HG02885 (cell line): ENCODE data around the gene TTC29.
"Not testable (repeated sequence)": the region's sequence is repeated elsewhere in the genome, so short reads cannot be mapped to it uniquely, and the experiment has no call there.

Experiments
- ATAC-seq: cut with Tn5 transposase; IDR thresholded peaks from one replicate; pipeline ENCODE4 v1.9.1; 2021; ENCODE audit warnings: mild to moderate bottlenecking; ENCODE audit not compliant: unreplicated experiment, poor library complexity

The TTC29 gene

GRCh38 chr4:146883070-146883469 is 62.6 kb downstream of the TTC29 start:
- no peak for ATAC-seq

DNA sequence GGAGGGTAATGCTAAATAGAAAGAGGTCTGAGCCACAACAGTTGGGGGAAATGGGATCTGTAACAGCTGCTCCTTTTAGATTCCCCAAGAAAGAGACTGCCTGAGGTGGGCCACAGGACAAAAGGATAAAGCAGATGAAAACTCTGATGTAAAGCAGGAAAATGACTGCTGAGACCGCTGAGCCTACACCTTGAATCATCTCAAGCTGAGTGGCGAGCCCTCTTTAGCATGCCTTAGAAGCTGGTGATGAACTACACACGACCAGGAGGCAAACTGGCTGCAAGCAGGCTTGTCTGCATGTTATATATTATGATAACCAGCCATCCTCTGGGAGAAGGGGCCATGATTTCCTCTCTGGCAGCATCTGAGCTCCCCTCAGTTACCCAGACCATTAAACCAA is 88.4 kb downstream of the TTC29 start:
- ATAC-seq = no peak

DNA sequence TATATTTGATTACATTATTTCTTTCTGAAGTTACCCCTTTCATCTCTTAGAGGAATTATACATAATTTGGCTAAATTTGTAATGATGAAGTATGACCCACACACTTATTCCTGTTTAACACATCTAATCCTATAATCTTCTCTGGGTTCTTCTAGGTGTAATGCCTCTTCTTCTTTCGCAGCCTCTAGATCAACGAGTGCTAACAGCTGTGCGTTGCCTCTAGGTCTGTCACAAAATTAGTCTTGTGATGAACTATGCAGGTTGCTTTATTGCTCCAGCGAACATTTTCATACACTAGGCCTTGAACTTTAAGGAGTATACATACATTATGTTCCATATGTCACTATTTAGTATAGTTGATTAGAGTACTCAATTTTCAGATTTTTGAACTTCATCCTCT is 89.9 kb downstream of the TTC29 start:
- no peak for ATAC-seq

GRCh38 chr4:146852360-146852759 is 93.3 kb downstream of the TTC29 start:
- no peak for ATAC-seq

DNA sequence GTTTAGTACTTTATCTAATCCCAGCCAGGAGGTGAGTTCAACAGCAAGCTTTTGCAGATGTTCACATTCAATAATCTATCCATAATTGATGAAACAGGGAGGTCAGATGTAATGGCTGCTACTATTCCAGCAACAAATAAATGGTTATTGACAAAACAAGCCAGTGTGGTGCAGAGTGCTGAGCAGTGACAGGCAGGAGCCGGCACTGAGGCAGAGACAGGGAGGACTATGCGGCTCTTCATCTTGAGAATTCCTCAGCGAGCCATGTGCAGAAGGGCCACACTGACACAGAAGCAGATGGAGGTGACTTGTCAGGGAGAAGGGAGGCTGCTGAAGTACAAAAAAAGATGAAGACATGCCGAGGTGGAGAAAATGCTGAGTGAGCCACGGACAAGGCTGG is 98.3 kb downstream of the TTC29 start:
- no peak for ATAC-seq

GRCh38 chr4:146846882-146847281 is 98.8 kb downstream of the TTC29 start:
- no peak for ATAC-seq

- ATAC-seq = no peak
These were observed 100.9 kb downstream of the TTC29 start for GRCh38 chr4:146844761-146845160.

DNA sequence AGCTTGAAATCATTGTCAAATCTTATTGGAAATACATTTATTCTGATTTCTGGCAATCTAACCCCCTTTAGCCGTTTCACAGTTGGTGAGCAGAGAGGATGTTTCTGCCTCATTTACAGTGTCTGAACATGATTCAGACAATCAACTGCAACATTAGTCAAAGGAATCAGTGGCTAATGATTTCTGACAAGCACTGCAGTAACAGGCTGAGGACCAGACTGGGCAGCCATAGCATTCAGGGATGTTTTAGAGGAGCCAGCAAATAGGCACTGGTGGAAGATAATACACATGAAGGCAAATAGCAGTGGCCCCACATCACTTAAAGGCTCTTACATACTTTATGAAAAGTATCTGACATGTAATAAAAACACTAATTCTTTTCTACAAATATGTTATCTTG is 102.8 kb downstream of the TTC29 start:
- ATAC-seq = no peak

GRCh38 chr4:146840731-146841130 is 104.9 kb downstream of the TTC29 start:
- ATAC-seq = no peak

GRCh38 chr4:146835096-146835495 is 110.6 kb downstream of the TTC29 start:
- no peak for ATAC-seq

- ATAC-seq = no peak
These were observed 111.2 kb downstream of the TTC29 start for GRCh38 chr4:146834263-146835034.

DNA sequence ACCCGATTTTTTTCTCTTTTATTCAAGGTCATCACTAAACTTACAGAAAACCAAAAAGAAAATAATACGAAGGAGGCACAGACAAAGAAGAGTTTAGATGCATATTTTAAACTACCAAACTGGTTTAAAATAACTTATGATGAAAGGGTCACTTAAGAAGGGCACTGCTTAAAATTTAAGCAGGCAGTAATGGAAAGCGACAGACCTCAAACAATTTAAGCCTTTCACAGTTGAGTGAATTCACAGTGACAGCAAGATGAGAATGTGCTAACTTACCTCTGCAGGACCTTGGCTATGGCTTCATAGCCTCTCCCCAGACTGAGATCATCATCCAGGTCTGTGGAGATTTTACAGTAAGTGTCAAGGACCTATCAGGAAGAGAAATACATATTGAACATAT is 112.1 kb downstream of the TTC29 start:
- no peak for ATAC-seq

DNA sequence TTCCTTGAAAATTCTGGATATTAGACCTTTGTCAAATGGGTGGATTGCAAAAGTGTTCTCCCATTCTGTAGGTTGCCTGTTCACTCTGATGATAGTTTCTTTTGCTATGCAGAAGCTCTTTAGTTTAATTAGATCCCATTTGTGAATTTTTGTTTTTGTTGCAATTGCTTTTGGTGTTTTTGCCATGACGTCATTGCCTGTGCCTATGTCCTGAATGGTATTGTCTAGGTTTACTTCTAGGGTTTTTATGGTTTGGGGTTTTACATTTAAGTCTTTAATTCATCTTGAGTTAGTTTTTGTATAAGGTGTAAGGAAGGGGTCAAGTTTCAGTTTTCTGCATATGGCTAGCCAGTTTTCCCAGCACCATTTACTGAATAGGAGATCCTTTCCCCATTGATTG is 122.7 kb downstream of the TTC29 start:
- not testable (repeated sequence) for ATAC-seq

DNA sequence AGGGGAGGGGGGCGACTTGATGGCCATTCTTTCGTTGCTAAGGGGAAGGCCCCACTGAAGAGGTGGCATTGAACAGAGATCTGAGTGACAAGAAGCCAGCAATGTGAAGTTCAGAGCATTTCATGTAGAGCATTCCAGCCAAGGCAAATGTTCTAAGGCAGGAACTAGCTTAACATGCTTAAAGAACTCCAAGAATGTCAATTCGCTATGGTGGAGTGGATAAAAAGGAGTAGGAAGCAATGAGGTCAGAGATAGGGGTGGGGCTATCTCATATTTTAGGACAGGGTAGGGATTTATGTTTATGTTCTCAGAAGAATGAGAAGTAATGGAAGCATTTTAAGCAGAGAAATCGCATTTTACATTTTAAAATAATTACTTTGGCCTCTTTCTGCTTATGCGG is 130.9 kb downstream of the TTC29 start:
- no peak for ATAC-seq

DNA sequence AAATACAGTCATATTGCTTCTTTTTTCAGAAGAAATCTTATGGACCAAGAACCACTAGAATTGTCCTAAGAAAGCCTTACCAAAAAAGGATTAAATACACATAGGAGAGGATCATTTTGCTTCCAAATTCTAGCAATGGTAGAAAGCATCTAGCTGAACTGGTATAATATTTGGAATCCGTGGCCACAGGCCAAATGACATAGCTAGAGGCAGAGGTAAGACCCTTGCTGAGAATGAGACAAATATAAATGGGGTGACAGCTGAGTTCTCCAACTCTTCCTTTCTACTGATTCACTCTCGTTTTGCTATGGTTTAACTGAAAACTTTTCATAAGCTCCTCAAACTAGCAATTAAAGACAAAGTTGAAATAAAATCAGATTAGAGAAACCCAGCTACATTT is 150.0 kb downstream of the TTC29 start:
- ATAC-seq = no peak

- ATAC-seq = no peak
These were observed 151.9 kb downstream of the TTC29 start for GRCh38 chr4:146793727-146794126.

DNA sequence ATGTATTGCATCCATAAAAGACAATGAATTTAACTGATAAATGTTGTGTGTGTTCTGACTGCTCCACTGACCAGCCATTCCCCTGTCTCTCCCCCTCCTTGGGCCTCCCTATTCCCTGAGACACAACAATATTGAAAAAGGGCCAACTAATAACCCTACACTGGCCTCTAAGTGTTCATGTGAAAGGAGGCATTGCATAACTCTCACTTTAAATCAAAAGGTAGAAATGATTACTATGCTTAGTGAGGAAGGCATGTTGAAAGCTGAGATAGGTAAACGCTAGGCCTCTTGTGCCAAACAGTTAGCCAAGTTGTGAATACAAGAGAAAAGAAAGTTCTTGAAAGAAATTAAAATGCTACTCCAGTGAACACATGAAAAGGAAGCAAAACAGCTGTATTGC is 154.2 kb downstream of the TTC29 start:
- no peak for ATAC-seq

DNA sequence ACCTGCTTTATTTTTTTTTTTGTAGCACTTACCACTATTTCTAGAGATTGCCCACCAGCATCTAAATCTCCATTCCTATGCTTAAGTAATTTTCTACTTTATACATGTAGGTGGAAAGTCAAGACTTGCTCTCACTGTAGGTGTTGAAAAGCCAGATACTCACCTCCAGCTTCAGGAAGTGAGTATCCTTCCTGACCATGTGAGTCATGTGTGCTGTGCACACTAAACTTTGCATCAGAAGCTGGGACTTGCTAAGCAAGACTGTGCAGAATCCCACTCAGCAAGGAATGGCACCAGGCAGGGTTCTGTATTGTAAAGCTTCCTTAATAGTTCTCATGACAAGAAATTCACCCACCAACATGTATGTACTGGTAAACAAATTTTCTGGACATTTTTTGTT is 155.1 kb downstream of the TTC29 start:
- ATAC-seq = no peak

- no peak for ATAC-seq
These were observed 157.9 kb downstream of the TTC29 start for GRCh38 chr4:146787731-146788130.

- no peak for ATAC-seq
These were observed 169.0 kb downstream of the TTC29 start for GRCh38 chr4:146776691-146777090.

DNA sequence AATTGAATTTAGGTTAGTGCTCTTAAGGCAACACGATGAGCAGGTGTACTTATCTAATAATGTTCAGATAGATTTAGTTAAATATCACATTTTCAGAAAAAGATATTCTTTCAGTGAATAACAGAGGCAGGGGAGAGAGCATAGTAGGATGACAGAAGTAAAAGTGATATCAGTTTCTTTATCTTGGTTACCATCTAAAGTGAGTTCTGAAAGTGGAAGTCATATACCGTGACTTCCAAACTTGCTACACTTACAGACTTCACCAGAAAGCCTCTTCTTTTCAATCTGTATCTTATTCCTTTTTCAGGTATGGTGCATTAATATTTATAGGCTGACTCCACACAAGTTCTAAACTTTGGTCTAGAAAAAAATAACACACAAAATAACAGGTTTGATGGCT is 182.1 kb downstream of the TTC29 start:
- ATAC-seq = no peak

DNA sequence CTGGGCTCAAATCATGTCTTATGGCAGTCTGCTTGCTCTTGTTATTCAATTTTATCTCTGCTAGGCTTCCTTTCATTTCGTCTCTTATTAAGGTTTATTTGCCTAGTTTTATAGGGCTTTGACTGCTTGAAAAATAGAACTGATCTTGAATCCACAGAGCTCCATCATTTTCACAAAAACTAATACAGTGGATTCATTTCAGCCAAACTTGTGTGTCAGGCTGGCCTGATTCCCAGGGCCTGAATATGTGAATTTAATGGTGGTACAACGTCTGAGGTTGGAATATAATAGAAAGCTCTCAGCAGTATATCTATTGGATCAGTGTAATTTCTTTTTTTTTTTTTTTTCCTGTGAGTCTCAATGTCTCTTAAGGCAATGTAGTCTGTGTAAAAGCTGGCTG is 183.6 kb downstream of the TTC29 start:
- no peak for ATAC-seq

DNA sequence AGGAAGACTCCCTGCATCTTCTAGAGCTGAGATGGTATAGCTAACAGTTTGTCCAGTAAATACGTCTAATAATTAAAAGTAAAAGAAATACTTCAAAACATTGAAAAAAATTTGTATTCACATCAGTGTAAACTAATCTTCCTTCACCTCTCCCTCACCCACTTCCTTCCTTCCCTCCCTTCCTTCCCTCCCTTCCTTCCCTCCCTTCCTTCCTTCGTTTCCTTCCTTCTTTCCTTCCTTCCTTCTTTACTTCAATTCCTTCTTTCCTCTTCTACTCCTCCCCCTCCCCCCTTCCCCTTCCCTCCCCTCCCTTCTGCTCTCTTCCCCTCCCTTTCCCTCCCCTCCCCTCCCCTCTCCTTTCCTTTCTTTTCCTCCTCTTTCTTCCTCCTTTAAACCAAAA is 203.2 kb downstream of the TTC29 start:
- no peak for ATAC-seq
